Chondrocyte (in vitro differentiated cells): ENCODE results near the gene CHSY3. TPM values are rescaled to one million over a fixed set of nuclear protein-coding genes. Genes with fewer than 3 reads are reported as not detected.

Experiments used
- DNase-seq: peaks from one replicate; pipeline ENCODE4 v3.0.0; 2021; ENCODE audit warnings: mixed read lengths, low spot score
- H3K27ac Mint-ChIP-seq: one replicate; pipeline ENCODE4 v1.8.0; 2021; ENCODE audit warnings: mild to moderate bottlenecking, moderate library complexity, mixed read lengths; ENCODE audit not compliant: unreplicated experiment
- H3K27me3 Mint-ChIP-seq: 2 replicates; pipeline ENCODE4 v1.8.0; 2021; ENCODE audit warnings: low read depth, mixed read lengths
- H3K36me3 Mint-ChIP-seq: 2 replicates; pipeline ENCODE4 v1.8.0; 2021; ENCODE audit warnings: low read depth, mixed read lengths
- H3K4me1 Mint-ChIP-seq: 2 replicates; pipeline ENCODE4 v1.8.0; 2021; ENCODE audit warnings: low read depth, mild to moderate bottlenecking, mixed read lengths
- H3K4me3 Mint-ChIP-seq: one replicate; pipeline ENCODE4 v1.8.0; 2021; ENCODE audit warnings: mild to moderate bottlenecking, moderate library complexity, mixed read lengths; ENCODE audit not compliant: unreplicated experiment
- H3K9me3 Mint-ChIP-seq: 2 replicates; pipeline ENCODE4 v1.8.0; 2021; ENCODE audit warnings: low read depth, mixed read lengths
- CTCF ChIP-seq: fragments of 200-600 bp; sonication (generic); IDR thresholded peaks from 2 replicates; pipeline ENCODE4 v1.5.0; 2021; ENCODE audit warnings: antibody characterized with exemption, mild to moderate bottlenecking, moderate library complexity
- total RNA-seq: library from RNA; stranded (reverse); gene quantifications from 3 replicates; pipeline ENCODE4 v1.2.1, GENCODE V29; 2021

CHSY3 gene
- total RNA-seq, 1 donor from 2014 or later, result 18.1 TPM

DNA sequence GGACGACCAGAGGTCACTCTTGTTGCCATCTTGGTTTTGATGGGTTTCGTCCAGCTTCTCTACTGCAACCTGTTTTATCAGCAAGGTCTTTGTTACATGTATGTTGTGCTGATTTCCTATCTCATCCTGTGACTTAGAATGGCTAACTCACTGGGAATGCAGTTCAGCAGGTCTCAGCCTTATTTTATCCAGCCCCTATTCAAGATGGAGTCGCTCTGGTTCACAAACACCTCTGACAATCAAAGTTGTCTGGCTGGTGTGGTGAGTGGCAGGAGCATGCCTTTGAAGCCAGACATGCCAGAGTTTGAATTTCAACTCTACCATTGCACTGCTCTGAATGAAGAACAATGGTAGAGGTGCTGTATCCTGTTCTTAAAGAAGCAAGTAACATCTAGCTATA is 253.8 kb downstream of the CHSY3 start:
- H3K9me3 Mint-ChIP-seq, result no peaks in the 10 kb centered on the region

DNA sequence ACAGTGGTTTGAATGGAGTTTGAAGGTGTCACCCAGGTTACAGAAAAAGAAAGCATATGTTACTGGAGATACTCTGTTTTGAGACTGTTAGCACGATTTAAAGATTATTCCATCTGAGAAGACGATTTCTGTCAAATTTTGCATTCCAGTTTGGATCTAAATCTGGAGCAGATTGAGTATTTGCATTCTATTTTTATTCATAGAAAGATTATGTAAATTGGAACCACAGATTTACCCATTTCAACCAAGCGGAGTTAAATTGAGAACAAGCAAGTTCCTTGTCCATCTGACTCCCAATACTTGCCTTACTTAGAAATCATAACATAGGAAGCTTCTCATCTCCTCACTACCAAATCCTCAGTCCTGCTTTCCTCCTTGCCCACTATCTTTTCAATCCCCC is 255.7 kb downstream of the CHSY3 start:
- no peak overlapping the region for H3K27ac Mint-ChIP-seq
- no peak for DNase-seq
- H3K36me3 Mint-ChIP-seq, result no peaks in the 10 kb centered on the region
- H3K27me3 Mint-ChIP-seq, result no peaks in the 10 kb centered on the region
- TF ChIP-seq CTCF, result no peak
- H3K4me3 Mint-ChIP-seq, result no peak overlapping the region
- peaks cover 31% of the 10 kb centered on the region for H3K4me1 Mint-ChIP-seq
- H3K9me3 Mint-ChIP-seq, result peaks cover under 1% of the 10 kb centered on the region

More for the DNA sequence above, 253.8 kb downstream of the CHSY3 start:
- Mint-ChIP-seq H3K27ac (no peak overlapping the region), H3K4me1 (peaks cover 28% of the 10 kb centered on the region), H3K36me3 (peaks cover 2% of the 10 kb centered on the region), H3K27me3 (no peaks in the 10 kb centered on the region), H3K4me3 (no peak overlapping the region)
- DNase-seq, result no peak
- no peak for TF ChIP-seq CTCF

GRCh38 chr5:130164966-130165365 is 260.7 kb downstream of the CHSY3 start:
- no peaks in the 10 kb centered on the region for H3K27me3 Mint-ChIP-seq
- H3K9me3 Mint-ChIP-seq, result peaks cover 2% of the 10 kb centered on the region
- no peak overlapping the region for H3K27ac Mint-ChIP-seq
- no peak for TF ChIP-seq CTCF
- H3K4me3 Mint-ChIP-seq, result no peak overlapping the region
- H3K4me1 Mint-ChIP-seq, result peaks cover 37% of the 10 kb centered on the region
- H3K36me3 Mint-ChIP-seq, result no peaks in the 10 kb centered on the region
- no peak for DNase-seq

DNA sequence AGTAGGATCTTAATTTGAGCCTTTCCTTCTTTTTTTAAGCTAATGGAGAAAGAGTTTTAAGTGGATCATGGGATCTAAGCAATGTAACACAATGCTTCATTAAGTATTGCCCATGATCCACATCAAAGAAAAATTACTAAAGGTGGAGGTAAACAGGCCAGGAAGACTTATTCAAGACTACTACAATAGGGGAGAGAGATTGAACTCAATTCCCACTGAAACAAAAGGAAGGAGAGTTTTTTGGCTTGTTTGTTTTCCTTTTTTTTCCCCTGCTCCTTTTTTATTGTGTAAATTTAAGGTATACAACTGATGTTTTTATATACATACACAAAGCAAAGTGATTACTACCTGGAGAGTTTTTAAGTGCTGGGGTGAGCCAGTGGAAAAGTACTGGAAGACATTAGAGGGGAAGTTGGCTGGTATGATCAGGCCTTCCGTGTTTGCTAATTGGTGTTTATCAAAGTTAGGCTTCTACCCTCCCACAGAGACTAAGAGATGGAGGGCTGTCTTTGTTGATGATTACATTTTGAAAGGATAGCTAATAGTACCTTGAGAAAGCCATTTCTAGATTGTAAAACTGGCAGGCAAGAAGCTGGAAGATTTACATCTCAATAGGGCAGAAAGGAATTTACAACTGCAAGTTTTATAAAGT is 262.7 kb downstream of the CHSY3 start:
- Mint-ChIP-seq H3K4me3 (no peak overlapping the region), H3K27me3 (no peaks in the 10 kb centered on the region), H3K27ac (no peak overlapping the region), H3K9me3 (peaks cover 2% of the 10 kb centered on the region), H3K36me3 (no peaks in the 10 kb centered on the region), H3K4me1 (peaks cover 44% of the 10 kb centered on the region)
- DNase-seq, result no peak
- TF ChIP-seq CTCF, result no peak

DNA sequence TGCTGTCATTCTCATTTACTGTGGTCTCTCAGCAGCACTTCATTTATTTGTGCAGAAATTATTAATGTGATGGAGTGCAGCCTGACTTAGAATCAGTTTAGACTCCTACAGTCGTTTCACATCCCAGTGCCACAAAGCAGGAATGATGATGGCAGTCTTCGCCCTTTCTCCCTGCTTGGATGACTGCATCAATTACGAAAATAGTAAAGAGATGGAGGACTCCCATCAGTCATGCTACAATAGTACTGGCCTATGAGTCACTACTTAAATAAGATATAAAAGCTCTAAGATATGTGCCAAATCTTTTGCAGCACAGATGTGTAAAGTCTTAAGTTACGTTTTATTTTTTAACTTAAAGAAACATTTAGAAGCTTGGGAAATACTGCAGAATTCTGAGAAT is 263.9 kb downstream of the CHSY3 start:
- H3K4me1 Mint-ChIP-seq, result peaks cover 41% of the 10 kb centered on the region
- no peaks in the 10 kb centered on the region for H3K36me3 Mint-ChIP-seq
- TF ChIP-seq CTCF, result no peak
- H3K9me3 Mint-ChIP-seq, result peaks cover 2% of the 10 kb centered on the region
- DNase-seq, result no peak
- H3K4me3 Mint-ChIP-seq, result no peak overlapping the region
- no peaks in the 10 kb centered on the region for H3K27me3 Mint-ChIP-seq
- H3K27ac Mint-ChIP-seq, result peak overlapping the region; percentile 83
